Bone marrow (tissue), 2 donors: ENCODE measurements around the gene SLC49A3.

Experiments used
- DNase-seq, 2 donors: peaks; one replicate each; lab custom pipeline; 2025; lab: John Stamatoyannopoulos, UW

Gene SLC49A3

DNA sequence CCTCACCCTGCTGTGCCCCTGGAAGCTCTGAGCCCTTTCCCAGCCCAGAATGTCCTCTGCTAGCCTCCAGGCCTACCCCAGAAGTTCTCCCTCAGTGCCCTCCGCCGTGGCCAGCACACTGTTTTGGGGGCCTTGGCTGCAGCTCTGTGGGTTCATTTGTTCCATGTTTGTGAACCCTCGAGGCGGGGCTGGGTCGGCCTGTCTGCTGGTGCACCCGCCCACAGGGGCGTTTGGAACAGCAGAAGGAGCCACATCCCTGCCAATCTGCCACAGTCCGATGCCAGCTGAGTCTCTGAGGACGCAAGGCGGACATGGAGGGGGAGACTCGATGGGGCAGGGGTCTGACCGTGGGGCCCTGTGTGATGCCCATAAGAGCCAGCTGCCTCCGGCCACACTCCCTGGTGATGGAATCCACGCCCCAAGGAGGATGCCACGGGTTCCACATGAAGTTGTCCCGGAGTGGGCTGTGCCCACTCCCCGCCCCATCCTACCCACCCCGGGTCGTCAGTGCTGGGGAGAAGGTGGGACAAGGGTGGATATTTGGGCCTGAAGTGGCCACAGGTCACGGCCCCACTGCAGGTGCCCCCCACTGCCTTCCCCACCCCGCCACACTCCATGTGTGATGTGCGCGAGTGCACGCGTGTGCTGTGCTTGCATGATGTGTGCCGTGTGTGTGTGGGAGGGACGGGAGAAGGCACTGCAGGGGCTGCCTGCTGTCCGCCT, 22.0 kb downstream of the SLC49A3 start:
- DNase-seq, result no peak

DNA sequence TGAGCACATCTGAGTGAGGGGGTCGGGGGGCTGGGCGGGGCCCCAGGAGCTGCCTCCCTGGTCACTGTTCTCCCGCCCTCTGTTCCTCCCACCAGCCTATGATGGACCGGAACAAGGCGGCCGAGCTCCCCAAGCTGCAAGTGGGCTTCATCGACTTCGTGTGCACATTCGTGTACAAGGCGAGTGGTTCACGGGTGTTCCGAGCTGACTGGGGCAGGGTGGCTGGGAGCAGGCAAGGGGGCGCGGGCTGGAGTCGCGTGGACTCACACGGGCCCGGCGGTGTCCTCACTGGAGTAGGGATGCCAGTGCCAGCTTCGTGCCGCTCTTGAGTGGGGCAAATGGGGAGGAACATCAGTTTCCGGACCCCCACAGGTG, 22.5 kb downstream of the SLC49A3 start:
- DNase-seq, result no peak

DNA sequence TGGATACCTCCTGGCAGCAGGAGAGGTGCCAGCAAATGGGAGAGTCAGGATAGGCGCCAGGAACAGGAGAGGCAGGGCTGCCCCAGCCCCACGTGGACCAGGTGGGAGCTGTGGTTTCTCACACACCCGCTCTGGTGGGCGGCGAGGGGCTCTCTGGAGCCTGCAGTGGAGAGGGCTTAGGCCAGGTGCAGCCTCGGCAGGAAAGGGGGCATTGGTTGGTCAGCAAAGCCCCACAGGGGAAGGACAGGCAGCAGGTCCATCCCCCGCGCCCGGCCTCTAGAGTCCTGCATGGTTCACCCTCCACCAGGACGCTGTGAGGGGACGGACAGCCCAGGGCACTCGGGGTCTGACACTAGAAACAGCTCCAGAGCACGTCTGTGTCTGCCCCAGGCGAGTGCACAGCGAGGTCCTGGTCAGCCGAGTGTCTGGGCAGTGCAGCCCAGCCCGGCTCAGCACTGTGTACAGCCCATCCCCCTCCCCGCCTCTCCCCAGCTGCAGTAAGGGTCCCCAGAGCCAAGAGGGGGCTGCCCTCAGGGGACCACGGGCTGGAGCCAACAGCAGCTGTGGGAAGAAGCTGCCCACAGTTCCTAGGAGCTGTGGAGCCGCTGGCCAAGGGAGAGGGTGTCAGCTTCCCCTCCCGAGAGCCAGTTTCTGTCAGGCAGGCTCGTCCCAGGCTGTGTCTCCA, 23.1 kb downstream of the SLC49A3 start:
- DNase-seq, result no peak

DNA sequence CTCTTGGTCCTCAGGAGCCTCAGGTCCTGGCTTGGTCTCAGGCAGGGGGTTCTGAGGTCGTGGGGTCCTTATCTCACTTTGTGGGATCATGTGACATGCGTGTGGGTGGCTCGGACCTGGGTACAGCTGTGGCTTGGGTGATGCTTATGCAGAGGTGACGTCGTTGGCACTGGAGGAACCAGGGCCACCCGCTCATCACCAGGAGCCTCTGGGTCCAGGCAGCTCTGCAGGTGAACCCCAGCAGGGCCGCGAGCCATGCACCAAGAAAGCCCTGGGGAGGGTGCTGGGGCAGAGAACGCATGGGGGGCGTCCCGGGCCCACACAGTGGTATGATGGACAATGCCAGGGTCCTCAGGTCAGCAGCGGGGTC, 23.6 kb downstream of the SLC49A3 start:
- DNase-seq, result no peak

DNA sequence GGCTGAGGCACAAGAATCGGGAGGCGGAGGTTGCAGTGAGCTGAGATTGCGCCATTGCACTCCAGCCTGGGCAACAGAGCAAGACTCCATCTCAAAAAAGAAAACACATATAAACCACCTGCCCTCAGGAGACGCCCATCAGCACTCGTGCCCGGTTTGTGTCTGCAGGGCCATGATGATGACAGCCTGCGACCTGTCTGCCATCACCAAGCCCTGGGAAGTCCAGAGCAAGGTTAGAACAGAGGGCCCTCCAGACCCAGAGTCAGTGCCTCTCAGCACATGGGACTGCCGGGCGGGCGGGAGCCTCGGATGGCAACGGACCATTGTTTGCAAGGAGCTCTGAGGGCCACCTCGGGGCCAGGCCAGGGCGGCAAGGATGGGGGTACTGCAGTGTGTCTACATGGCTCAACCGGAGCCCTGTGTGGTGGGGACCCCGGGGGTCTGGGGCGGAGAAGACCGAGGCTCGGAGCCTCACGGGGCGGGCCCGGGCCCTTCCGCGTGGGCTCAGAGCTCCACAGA, 24.2 kb downstream of the SLC49A3 start:
- DNase-seq, result no peak

DNA sequence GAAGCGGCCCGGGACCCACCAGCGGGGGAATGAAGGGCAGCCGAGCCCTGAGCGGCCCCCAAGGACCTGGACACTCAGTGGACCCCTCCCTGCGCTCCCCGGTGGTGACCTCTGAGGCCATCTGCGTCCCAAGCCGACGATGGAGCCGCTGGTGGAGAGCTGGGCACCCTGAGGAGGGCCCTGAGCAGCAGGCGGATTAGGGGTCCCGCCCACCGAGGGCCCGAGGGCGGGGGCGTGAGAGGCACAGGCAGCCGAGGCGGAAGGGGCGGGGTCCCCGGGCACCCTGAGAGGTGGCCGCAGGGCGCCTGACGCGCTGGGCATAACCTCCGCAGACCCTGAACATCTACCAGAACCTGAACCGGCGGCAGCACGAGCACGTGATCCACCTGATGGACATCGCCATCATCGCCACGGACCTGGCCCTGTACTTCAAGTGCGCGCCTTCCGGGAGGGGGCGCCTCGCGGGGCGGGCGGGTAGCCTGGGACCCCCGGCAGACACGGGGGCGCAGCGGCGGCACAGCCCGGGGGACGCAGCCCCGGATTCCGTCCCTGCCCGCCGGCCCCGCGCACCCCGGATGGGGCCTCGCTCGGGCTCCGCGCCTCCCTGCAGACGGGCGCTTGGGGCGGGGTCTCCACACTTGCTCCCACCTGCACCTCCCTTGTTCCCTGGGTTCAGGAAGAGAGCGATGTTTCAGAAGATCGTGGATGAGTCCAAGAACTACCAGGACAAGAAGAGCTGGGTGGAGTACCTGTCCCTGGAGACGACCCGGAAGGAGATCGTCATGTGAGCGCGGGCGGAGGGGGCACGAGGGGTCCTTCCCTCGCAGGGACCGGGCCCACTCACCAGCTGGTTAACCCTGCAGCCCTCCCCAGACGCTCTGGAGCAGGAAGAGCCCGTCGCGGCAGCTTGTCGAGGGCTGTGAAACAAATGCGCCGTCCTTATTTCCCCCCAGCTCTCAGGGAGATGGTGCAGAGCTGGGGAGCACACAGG, 25.2 kb downstream of the SLC49A3 start:
- DNase-seq, result peak in 1 of 2 donors; percentile 59

DNA sequence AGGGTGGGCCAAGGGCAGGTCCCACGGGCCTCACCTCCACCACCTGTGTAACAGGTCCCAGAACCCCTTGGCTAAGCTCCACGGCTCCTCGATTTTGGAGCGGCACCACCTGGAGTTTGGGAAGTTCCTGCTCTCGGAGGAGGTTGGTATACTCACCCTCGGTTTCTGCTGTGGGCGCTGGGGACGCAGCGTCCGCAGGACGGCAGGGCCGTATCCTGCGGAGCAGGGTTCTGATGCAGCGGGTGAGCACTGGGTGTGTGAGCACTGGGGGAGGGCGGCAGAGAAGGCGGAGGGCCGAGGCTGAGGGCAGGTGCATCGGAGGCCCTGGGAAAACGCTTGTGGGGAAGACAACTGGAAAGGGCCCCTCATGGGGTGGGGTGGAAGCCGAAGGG, 25.9 kb downstream of the SLC49A3 start:
- no peak for DNase-seq

DNA sequence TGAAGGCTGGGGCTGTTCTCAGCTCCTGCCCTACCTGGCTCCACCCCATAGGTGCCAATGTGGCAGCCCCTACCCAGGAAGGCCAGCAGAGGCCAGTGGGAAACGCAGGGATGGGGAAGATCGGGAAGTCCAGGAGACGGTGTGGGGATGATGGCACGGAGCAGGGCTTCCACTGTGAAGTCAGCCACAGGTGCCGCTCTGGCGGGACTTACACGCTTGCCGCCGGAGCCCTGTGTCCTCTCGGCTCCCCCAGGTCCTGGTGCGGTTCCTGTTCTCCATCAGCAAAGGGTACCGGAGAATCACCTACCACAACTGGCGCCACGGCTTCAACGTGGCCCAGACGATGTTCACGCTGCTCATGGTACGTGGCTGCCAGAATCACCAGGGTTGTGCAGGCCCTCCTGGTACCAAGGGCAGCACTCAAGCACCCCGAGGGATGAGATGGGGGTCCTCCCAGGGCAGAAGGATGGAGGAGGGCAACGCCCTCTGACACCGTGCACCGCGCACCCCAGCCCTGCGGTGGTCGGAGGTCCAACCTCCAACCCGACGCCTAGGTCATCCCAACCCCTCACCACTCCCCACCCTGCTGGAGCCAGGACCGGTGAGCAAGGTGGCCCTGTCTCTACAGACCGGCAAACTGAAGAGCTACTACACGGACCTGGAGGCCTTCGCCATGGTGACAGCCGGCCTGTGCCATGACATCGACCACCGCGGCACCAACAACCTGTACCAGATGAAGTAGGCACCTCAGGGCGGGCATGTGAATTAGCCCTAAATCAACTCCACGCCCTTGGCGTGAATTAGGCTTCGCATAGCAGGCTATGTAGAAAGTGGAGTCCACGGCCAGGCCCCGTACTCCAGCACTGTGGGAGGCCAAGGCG, 26.8 kb downstream of the SLC49A3 start:
- DNase-seq, result no peak

DNA sequence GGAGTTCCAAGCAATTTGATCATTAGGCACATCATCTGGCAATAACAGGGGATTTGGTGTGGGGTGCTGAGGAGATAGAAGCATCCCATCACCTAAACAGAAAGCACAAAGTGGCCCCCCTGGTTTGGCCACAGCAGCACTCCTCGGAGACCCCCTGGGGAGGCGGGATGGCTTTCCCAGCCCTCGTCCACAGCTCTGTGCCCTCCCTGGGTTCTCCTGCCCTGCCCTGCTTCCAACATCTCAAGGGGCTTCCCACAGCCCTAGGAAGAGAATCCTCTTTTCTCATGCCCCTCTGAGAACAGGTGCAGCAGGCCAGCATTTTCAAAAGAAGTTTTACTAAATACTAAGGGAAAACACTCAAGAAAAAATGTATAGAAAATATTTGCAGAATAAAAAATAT, 27.7 kb downstream of the SLC49A3 start:
- DNase-seq, result no peak

DNA sequence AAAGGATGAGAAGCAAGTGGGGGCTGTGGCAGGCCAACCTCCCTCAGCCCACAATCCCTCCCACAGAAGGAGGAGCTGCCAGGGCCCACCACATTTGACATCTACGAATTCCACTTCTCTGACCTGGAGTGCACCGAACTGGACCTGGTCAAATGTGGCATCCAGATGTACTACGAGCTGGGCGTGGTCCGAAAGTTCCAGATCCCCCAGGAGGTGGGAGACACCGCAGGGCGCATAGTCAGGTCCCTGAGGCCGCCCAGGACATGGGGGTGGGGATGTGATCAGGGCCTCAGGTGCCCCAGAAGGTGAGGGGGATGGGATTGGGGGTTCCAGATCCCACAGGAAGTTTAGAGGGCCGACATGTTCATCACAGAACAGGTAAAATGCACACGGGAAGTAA, 28.6 kb downstream of the SLC49A3 start:
- no peak for DNase-seq

DNA sequence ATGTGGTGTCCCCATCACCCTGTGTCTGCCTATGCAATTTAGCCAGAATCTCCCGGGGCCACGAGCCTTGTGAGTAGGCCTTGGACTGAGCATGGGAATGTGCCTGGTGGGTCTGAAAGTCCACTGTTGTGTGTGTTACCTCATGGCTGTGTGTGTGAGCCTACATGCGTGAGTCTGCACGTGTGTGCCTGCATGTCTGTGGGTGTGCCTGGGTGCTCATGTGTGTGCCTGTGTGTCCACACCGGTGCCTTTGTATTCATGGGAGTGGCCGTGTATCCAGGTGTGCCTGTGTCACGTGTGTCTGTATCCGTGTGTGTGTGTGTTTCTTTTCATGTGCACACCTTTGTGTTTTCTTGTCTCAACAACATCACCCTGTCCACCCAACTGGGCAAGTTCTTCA, 29.1 kb downstream of the SLC49A3 start:
- no peak for DNase-seq

DNA sequence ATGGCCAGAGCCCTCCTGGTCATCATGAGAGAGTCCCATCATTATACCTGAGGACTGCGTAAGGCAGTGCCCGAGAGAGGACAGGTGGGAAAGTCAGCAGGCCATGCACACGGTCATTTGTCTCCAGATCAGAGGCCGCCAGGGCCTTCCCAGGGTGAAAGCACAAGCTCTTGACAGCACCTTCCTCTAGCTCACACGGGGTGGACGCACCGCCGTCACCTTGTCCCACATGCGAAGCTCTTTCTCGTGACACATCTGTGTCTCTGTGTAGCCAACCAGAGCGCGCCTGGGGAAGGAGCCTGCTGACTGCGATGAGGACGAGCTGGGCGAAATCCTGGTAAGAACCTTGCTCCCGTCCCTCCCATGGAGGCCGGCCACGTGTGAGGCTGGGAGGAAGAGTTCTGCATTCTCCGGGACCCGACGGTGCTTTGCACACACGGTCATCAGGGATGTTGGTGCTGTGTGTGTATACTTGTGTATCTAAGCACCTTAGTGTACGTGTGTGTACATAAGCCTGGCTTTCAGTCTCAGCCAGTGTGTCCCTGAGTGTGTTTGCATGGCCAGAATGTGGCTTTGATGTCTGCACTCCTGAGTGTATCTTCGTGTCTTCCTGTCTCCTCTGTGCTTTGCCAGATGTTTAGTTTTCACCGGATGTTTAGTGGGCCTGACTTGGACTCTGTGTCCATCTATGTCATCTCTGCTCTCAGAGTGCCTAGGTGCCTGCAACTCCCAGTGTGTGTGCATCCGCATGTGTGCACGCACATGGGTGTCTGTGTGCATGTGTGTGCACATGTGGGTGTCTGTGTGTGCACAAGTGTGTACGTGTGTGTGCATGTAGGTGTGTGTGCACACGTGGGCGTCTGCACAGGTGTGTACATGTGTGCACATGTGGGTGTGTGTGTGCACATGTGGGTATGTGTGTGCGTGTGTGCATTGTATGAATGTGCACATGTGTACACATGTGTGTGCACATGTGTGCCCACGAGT, 30.0 kb downstream of the SLC49A3 start:
- DNase-seq, result no peak

DNA sequence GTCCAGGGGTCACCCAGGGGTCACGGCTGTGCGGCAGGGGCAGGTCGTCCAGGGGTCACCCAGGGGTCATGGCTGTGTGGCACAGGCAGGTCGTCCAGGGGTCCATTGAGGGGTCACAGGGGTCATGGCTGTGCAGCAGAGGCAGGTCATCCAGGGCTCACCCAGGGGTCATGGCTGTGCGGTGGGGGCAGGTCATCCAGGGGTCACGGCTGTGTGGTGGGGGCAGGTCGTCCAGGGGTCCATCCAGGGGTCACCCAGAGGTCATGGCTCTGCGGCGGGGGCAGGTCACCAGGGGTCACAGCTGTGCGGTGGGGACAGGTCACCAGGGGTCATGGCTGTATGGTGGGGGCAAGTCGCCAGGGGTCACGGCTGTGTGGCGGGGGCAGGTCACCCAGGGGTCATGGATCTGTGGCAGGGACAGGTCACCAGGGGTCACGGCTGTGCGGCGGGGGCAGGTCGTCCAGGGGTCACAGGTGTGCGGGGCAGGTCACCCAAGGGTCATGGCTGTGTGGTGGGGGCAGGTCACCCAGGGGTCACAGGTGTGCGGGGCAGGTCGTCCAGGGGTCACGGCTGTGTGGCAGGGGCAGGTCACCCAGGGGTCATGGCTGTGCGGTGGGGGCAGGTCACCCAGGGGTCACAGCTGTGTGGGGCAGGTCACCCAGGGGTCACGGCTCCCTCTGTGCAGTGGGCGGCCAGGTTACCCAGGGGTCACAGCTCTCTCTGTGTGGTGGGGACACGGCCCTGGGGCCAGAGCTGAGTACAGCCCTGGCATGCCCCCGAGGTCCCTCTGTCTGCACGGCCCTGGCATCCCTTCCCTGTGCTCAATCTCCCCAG, 30.9 kb downstream of the SLC49A3 start:
- DNase-seq, result no peak

DNA sequence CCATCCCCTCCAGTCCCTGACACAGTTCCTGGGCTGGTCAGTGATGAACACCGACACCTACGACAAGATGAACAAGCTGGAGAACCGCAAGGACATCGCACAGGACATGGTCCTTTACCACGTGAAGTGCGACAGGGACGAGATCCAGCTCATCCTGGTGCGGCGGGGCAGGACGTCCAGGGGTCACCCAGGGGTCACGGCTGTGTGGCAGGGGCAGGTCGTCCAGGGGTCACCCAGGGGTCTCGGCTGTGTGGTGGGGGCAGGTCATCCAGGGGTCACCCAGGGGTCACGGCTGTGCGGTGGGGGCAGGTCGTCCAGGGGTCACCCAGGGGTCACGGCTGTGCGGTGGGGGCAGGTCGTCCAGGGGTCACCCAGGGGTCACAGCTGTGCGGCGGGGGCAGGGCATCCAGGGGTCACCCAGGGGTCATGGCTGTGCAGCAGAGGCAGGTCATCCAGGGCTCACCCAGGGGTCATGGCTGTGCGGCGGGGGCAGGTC, 31.6 kb downstream of the SLC49A3 start:
- DNase-seq, result no peak

DNA sequence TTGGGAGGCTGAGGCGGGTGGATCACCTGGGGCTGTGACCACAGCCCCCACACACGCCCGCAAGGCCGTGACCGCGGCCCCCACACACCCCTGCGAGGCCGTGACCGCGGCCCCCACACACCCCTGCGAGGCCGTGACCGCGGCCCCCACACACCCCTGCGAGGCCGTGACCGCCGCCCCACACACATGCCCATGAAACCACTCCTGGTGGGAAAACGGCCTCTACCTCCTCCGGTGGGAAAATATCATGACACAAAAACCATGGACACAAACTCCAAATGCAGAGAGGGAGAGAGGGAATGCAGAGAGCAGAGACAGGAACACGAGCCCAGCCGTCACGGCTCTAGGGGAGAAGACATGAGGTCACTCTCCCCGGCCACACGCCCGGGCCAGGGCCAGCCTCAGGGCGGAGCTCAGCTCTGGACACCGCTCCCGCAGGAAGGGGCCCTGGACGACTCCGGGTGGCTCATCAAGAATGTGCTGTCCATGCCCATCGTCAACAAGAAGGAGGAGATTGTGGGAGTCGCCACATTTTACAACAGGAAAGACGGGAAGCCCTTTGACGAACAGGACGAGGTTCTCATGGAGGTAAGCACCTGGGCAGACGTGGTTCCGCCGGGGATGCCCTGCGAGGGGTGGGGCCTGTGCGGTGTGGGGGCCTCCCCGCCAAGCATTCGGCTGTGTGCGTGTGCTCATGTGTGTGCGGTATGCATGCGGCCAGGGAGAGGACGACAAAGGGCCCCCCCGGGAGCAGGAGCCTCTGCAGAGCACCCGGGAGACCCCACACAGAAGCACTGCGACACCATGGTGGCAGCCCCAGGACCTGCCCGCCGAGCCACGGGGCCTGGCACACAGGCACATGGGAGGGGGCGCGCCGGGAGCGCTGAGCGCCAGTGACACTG, 32.3 kb downstream of the SLC49A3 start:
- DNase-seq, result no peak

DNA sequence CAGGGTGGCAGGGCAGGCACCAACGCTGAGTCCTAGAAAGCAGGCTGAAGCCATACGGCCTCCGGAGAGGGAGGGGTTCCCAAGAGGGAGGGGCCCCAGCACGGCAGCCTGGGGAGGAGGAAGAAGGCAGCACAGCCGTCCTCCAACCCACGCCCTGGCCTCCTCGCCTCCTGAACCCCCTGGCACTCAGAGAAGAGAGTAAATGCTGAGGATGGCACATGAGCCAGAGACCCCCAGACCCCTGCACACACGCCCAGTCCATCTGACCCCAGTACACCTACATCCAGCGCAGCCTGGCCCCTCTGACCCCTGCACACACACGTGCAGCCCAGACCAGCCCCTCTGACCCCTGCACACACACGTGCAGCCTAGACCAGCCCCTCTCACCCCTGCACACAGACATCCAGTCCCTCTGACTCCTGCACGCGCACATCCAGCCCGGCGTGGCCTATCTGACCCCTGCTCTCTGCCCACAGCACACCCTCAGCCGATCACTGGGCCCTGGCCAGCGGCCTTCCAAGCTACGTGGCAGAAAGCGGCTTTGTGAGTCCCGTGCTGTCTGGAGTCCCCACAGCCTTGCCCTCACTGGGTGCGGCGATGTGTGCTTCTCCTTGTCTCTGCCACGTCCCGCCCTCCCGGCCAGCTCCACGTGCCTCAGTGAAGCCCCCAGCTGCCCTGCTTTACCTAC, 33.3 kb downstream of the SLC49A3 start:
- DNase-seq, result no peak

DNA sequence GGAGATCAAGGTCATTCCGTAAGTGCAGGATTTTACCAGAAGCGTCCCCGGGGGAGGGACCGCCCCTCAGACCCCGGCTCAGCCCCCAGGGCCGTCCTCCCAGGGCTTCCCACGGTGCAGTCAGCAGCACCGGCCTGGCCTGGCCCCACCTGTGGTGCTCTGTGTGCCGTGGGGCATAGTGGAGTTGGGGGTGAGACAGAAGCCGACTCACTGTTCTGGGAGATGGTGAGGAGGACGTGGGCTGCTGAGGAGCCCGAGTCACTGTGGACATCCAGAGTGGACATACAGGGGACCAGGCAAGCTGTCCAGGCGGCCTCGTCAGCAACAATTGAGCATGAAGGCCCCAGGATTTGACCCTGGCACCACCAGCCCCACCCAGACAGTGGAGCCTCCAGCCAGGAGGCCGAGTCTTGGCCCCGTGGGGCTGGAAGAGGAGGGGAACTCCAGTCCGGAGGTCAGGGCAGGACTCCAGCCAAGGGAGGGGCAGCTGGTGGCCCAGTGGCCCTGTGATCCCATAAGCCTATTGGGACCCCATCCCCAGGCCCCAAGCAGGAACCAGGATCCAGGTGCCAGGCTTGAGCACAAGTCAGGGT, 34.0 kb downstream of the SLC49A3 start:
- DNase-seq, result no peak
